Mucosa of stomach (tissue), 1 donor: ENCODE results near the gene FAM171A2.

Source experiments
- H3K27me3 ChIP-seq: one replicate; pipeline ENCODE4 v1.7.0; 2013; ENCODE audit warnings: mild to moderate bottlenecking, low read length; ENCODE audit not compliant: control insufficient read depth, insufficient read depth
- H3K36me3 ChIP-seq: one replicate; pipeline ENCODE4 v1.7.0; 2013; ENCODE audit warnings: low read length; ENCODE audit not compliant: control insufficient read depth, insufficient read depth
- H3K4me1 ChIP-seq: one replicate; pipeline ENCODE4 v1.7.0; 2013; ENCODE audit warnings: mild to moderate bottlenecking, low read length; ENCODE audit not compliant: control insufficient read depth, insufficient read depth
- H3K4me3 ChIP-seq: one replicate; pipeline ENCODE4 v1.7.0; 2013; ENCODE audit warnings: low read length
- H3K9ac ChIP-seq: one replicate; pipeline ENCODE4 v1.7.0; 2013; ENCODE audit warnings: mild to moderate bottlenecking, low read length, moderate library complexity
- H3K9me3 ChIP-seq: one replicate; pipeline ENCODE4 v1.7.0; 2013; ENCODE audit warnings: mild to moderate bottlenecking, low read length, moderate library complexity; ENCODE audit not compliant: control insufficient read depth
- donor health status: Pancreatic carcinoma.

FAM171A2 gene

DNA sequence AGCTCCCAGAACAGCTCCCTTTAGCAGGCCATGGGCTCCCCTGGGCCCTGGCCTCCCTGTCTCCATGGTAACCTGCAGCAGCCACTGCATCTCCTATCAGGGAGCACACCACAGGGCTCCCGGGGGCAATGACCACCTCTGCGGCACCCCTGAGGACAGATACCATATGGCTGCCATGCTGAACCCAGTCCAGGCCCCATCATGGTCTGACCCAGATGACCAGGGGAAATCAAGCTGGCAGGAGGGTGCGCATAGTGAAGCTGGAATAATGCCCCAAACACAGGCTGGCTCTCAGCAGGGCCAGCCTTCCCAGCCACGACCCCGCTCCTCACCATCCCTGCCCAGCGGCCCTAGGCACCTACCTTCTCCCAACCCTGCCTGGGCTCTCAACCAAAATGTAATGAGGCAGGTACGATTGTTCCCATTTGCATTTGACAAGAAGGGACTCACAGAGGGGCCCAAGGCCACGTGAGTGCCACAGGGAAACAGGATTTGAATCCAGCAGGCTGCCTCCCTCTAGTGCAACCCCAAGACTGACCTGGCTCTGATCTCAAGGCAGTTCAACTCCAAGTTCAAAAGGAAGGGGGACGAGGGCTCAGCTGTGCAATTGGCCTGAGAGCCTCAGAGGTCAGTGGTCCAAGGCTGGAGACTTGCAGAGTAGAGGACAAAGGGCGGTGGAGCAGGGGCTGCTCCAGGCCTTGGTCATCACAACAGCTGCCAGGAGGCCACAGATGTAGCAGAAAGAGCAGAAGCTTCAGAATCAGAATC lies 52.9 kb downstream of the FAM171A2 start:
- no peak overlapping the region for H3K9ac ChIP-seq
- H3K36me3 ChIP-seq: no peaks in the 10 kb centered on the region
- peaks cover 52% of the 10 kb centered on the region for H3K27me3 ChIP-seq
- no peak overlapping the region for H3K4me3 ChIP-seq
- no peaks in the 10 kb centered on the region for H3K9me3 ChIP-seq
- H3K4me1 ChIP-seq: peaks cover 12% of the 10 kb centered on the region

DNA sequence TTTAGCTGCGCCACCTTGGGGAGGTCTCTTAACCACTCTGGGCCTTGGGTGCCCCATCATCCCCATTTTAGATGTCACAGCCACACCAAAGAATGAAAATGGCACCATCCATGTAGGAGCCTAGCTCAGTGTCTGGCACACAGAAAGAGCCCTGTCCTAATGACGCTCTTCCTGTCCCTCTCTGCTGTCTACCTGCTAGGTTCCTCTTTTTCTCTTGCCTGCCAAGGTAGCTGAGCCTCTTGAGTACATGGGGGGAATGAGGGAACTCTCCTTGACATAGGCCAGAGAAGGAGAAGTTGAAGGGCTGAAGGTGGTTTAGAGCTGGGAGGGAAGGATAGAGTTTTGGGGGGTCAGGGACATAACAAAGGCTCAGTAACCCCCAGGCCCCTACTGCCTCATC lies 53.5 kb downstream of the FAM171A2 start:
- Histone ChIP-seq H3K4me1 (peaks cover 10% of the 10 kb centered on the region), H3K9ac (no peak overlapping the region), H3K27me3 (peaks cover 48% of the 10 kb centered on the region), H3K9me3 (no peaks in the 10 kb centered on the region), H3K4me3 (no peak overlapping the region), H3K36me3 (no peaks in the 10 kb centered on the region)

DNA sequence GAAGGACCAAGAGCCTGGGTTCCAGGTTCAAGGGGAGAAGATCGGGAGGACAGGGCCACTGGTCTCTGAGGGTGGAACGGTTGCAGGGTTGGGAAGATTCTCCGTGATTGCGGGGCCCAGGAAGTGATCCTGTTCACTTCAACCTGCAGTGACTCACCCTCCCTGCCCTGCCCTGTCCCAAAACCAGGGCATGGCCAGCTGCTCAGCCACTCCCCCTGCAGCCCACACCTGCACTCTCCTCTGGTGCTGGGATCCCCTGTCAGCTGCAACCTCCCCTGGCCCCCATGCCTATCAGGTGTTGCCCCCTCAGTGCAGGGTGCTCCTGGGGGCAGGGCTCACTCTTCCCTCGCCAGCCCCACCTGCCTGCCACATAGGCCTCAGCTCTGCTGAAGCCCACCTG lies 54.2 kb downstream of the FAM171A2 start:
- peaks cover 6% of the 10 kb centered on the region for H3K4me1 ChIP-seq
- H3K9me3 ChIP-seq: no peaks in the 10 kb centered on the region
- H3K9ac ChIP-seq: no peak overlapping the region
- no peak overlapping the region for H3K4me3 ChIP-seq
- H3K27me3 ChIP-seq: peaks cover 42% of the 10 kb centered on the region
- H3K36me3 ChIP-seq: no peaks in the 10 kb centered on the region

DNA sequence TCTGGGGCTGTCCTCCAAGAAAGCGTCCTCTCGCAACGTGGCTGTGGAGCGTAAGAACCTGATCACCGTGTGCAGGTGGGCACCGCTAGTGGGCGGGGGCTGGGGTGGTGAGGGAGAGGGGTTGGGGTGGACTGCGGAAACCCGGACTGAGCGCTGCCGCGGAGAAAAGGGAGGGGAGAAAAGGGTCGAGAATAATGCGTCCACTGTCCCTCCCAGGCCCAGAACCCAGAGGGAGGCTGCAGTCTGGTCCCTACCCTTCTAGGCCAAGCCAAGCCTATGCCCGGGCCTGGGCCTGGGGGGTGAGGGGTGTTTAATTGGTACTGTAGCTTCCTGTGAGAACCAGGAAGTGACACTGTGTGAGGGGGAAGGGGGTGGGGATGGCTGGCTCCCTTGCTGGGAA lies 54.8 kb downstream of the FAM171A2 start:
- Histone ChIP-seq H3K4me1 (peaks cover 6% of the 10 kb centered on the region), H3K36me3 (no peaks in the 10 kb centered on the region), H3K9me3 (no peaks in the 10 kb centered on the region), H3K9ac (no peak overlapping the region), H3K27me3 (peaks cover 36% of the 10 kb centered on the region), H3K4me3 (no peak overlapping the region)

DNA sequence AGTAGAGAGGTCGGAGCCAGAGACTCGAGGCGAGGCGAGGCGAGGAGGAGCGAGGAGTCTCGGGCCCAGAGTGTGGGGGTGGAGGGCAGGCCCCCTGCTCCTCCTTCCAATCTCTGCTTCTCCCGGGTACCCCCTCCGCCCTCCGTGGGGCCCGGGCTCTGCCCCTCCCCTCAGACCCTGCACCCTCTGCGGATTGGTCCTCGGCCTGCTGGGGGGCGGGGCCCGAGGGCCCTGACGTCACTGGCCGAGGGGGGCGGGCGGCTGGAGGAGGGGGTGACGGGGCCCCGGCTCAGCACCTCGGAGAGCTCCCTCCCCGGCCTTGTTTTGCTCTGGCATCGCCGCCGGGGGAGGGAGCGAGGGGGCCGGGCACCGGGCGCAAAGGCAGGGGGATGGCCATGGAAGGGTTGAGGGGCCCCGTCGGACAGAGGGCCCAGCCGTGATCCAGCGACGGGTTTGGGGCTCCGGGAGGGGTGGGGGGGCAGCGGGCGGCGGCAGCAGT lies 55.3 kb downstream of the FAM171A2 start, which contains the start of gene RUNDC3A:
Gene RUNDC3A (plus strand): TSS at position 282 of the 499 bp plus-strand sequence. CDS start 232 bp downstream, outside the sequence.
- Histone ChIP-seq H3K9me3 (no peaks in the 10 kb centered on the region), H3K9ac (peak within 1 kb of the TSS; percentile 5), H3K4me1 (peaks cover 6% of the 10 kb centered on the region), H3K36me3 (no peaks in the 10 kb centered on the region), H3K27me3 (peaks cover 34% of the 10 kb centered on the region), H3K4me3 (no peak within 1 kb of the TSS)

DNA sequence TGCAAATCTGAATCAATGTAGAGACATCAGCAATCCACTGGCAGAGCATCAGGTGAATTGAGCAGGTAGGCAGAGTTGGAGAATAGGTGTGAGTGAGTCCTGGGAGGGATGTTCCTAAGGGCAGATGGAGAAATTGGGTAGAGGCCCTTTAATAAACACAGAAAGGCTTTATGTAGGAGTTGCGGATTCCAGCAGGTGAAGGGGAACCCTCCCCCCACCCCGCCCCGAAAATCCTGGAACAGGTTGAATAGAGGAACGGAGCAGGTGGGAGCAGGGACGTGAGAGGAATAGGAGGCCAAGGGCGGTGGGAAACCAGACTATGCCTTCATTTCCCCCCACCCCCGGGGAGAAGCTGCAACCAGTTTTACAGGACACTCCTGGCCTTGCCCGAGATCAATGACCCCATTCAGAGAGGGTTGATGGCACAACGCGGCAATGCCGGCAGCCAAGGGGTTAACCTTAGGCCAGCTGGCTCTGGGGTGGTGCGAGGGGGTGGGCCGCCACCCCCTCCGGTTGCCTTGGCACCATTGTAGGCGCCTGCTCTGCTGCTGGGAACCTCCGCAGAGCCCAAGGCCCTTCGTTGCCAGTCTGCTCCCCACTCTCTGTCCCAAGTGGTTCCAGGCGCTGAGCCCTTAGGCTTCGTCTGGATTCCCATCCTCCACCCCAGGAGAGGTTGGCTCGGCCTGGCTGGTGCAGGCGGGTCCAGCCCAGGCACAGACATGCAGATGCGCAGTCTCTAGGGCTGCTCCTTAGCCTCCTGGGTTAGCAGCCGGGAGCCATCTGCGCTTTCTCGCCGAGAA lies 56.1 kb downstream of the FAM171A2 start:
- H3K9ac ChIP-seq: peak overlapping the region; percentile 5
- no peaks in the 10 kb centered on the region for H3K36me3 ChIP-seq
- peaks cover 31% of the 10 kb centered on the region for H3K27me3 ChIP-seq
- no peaks in the 10 kb centered on the region for H3K9me3 ChIP-seq
- no peak overlapping the region for H3K4me3 ChIP-seq
- peaks cover 6% of the 10 kb centered on the region for H3K4me1 ChIP-seq

DNA sequence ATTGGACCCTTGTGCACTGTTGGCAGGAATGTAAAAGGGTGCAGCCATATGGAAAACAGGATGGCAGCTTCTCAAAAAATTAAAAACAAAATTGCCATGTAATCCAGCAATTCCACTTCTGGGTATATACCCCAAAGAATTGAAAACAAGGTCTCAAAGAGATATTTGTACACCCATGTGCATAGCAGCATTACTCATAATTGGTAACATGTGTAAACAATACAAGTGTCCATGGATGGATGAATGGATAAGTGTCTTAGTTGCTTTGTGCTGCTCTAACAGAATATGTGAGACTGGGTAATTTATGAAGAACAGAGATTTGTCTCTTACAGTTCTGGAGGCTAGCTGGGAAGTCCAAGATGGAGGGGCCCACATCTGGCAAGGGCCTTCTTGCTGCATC lies 59.0 kb downstream of the FAM171A2 start:
- peaks cover 19% of the 10 kb centered on the region for H3K27me3 ChIP-seq
- no peak overlapping the region for H3K9ac ChIP-seq
- no peaks in the 10 kb centered on the region for H3K9me3 ChIP-seq
- H3K4me3 ChIP-seq: no peak overlapping the region
- peaks cover 6% of the 10 kb centered on the region for H3K4me1 ChIP-seq
- no peaks in the 10 kb centered on the region for H3K36me3 ChIP-seq
